BJ (cell line): Measurements from ENCODE around the gene COA5. TPM values are rescaled to one million over a fixed set of nuclear protein-coding genes. Genes with fewer than 3 reads are reported as not detected.

ENCODE experiments used
- CTCF ChIA-PET: fragments of 350-600 bp; formaldehyde crosslinking; extraction: SDS; loops from one replicate; lab custom pipeline; 2021; ENCODE audit warnings: antibody characterized with exemption, inconsistent platforms; lab: Yijun Ruan, JAX
- POLR2A ChIA-PET: fragments of 300-600 bp; sonication (Branson Sonifier 250); formaldehyde crosslinking; extraction: SDS; loops from one replicate; lab custom pipeline; 2021; ENCODE audit warnings: antibody characterized with exemption; lab: Charles Lee
- DNase-seq: peaks from one replicate; pipeline ENCODE4 v3.0.0-alpha.2; 2011; ENCODE audit warnings: low read depth
- H3K27me3 ChIP-seq: 2 replicates; pipeline ENCODE4 v1.6.0; 2011; ENCODE audit warnings: low read length; ENCODE audit not compliant: control insufficient read depth, insufficient read depth
- H3K36me3 ChIP-seq: 2 replicates; pipeline ENCODE4 v1.5.1; 2011; ENCODE audit warnings: low read length; ENCODE audit not compliant: control insufficient read depth, insufficient read depth
- H3K4me3 ChIP-seq: 2 replicates; pipeline ENCODE4 v1.5.1; 2011; ENCODE audit warnings: low read depth, mild to moderate bottlenecking, control low read depth, low read length
- CTCF ChIP-seq: IDR thresholded peaks from 2 replicates; pipeline ENCODE4 v1.5.1; 2011; ENCODE audit warnings: low read depth, mild to moderate bottlenecking, control low read depth, inconsistent platforms, low read length, moderate library complexity; ENCODE audit not compliant: insufficient read depth
- polyA plus RNA-seq: library from polyadenylated mRNA; depleted of rRNA; stranded (reverse); fragments of >200 nt; gene quantifications from 2 replicates; pipeline ENCODE4 v1.2.3, GENCODE V29; 2011

The COA5 gene
- polyA plus RNA-seq, 1 experiment = 23.0 TPM

GRCh38 chr2:98637401-98638147, 29.3 kb upstream of the COA5 start:
- ChIA-PET POLR2A (no interaction called here), CTCF (no interaction called here)
- DNase-seq = no peak
- H3K27me3 ChIP-seq = 0 out of 2 replicates have a peak, but pooled peaks cover 3% of the 10 kb centered on the region
- H3K4me3 ChIP-seq = no peak overlapping the region
- no peak for TF ChIP-seq CTCF
- H3K36me3 ChIP-seq = no peaks in the 10 kb centered on the region

- ChIA-PET CTCF (interaction anchor here (0.7 to 1.5 kb wide), 3 partner anchors 11 to 15 kb away, joined by 3 to 6 read pairs (median 5); no protein-coding TSS in a partner anchor), POLR2A (no interaction called here)
- no peak overlapping the region for H3K4me3 ChIP-seq
- no peak for DNase-seq
- no peak for TF ChIP-seq CTCF
- H3K27me3 ChIP-seq = peaks cover 3% of the 10 kb centered on the region; the same call in 1 of the 2 replicates
- no peaks in the 10 kb centered on the region for H3K36me3 ChIP-seq
Measured at GRCh38 chr2:98634406-98635092, 26.2 kb upstream of the COA5 start.

GRCh38 chr2:98632351-98632750, 24.0 kb upstream of the COA5 start:
- TF ChIP-seq CTCF = no peak
- peaks cover 3% of the 10 kb centered on the region; the same call in 1 of the 2 replicates for H3K27me3 ChIP-seq
- no peak for DNase-seq
- CTCF ChIA-PET = interaction anchor here (0.9 kb wide), 1 partner anchor 17 kb away, joined by 3 read pairs; no protein-coding TSS in a partner anchor
- H3K36me3 ChIP-seq = no peaks in the 10 kb centered on the region
- no peak overlapping the region for H3K4me3 ChIP-seq
- POLR2A ChIA-PET = no interaction called here

- Histone ChIP-seq H3K27me3 (no peaks in the 10 kb centered on the region), H3K36me3 (no peaks in the 10 kb centered on the region), H3K4me3 (no peak overlapping the region)
- TF ChIP-seq CTCF = no peak
- ChIA-PET CTCF (interaction anchor here (1.7 kb wide), 1 partner anchor 26 kb away, joined by 8 read pairs; no protein-coding TSS in a partner anchor), POLR2A (no interaction called here)
- no peak for DNase-seq
Measured at GRCh38 chr2:98623657-98624056, 15.3 kb upstream of the COA5 start.

- no peaks in the 10 kb centered on the region for H3K27me3 ChIP-seq
- DNase-seq = no peak
- ChIA-PET CTCF (no interaction called here), POLR2A (no interaction called here)
- no peak for TF ChIP-seq CTCF
- peaks cover 17% of the 10 kb centered on the region for H3K36me3 ChIP-seq
- no peak overlapping the region for H3K4me3 ChIP-seq
Measured at GRCh38 chr2:98617149-98617548, 8.8 kb upstream of the COA5 start.
